DOHH2 (cell line): ENCODE measurements around the gene CALM3.

Experiments used
- H3F3A ChIP-seq: fragments of 200-600 bp; sonication (generic), shearing (Covaris generic); 2 replicates; pipeline ENCODE4 v1.6.0; 2016; ENCODE audit warnings: antibody characterized with exemption, mild to moderate bottlenecking; ENCODE audit not compliant: control insufficient read depth, insufficient read depth
- H3K27ac ChIP-seq: fragments of 200-600 bp; sonication (generic); 2 replicates; pipeline ENCODE4 v1.5.1; 2014; ENCODE audit warnings: low read depth, mild to moderate bottlenecking, low read length, moderate library complexity
- H3K27me3 ChIP-seq: fragments of 200-600 bp; sonication (generic); 2 replicates; pipeline ENCODE4 v1.6.1; 2014; ENCODE audit warnings: mild to moderate bottlenecking, low read length, mixed read lengths; ENCODE audit not compliant: control insufficient read depth
- H3K36me3 ChIP-seq: fragments of 200-600 bp; sonication (generic); 2 replicates; pipeline ENCODE4 v1.6.1; 2014; ENCODE audit warnings: mild to moderate bottlenecking, low read length, moderate library complexity, mixed read lengths; ENCODE audit not compliant: control insufficient read depth
- H3K4me1 ChIP-seq: fragments of 200-600 bp; sonication (generic); 2 replicates; pipeline ENCODE4 v1.6.1; 2014; ENCODE audit warnings: mild to moderate bottlenecking, low read length, mixed read lengths; ENCODE audit not compliant: control insufficient read depth
- H3K4me2 ChIP-seq: fragments of 200-600 bp; sonication (generic); 2 replicates; pipeline ENCODE4 v1.6.0; 2014; ENCODE audit warnings: mild to moderate bottlenecking, low read length, moderate library complexity
- H3K4me3 ChIP-seq: fragments of 200-600 bp; sonication (generic); 2 replicates; pipeline ENCODE4 v1.5.1; 2014; ENCODE audit warnings: mild to moderate bottlenecking, low read length, mixed read lengths
- H3K79me2 ChIP-seq: fragments of 200-600 bp; sonication (generic); 2 replicates; pipeline ENCODE4 v1.6.1; 2014; ENCODE audit warnings: mild to moderate bottlenecking, low read length, mixed read lengths; ENCODE audit not compliant: control insufficient read depth
- H3K9me2 ChIP-seq: fragments of 200-600 bp; sonication (generic); replicated peaks from 2 replicates; pipeline ENCODE4 v1.6.1; 2014; ENCODE audit warnings: mild to moderate bottlenecking, low read length, mixed read lengths; ENCODE audit not compliant: control insufficient read depth
- H3K9me3 ChIP-seq: fragments of 200-600 bp; sonication (generic); 2 replicates; pipeline ENCODE4 v1.6.1; 2014; ENCODE audit warnings: antibody characterized with exemption, low read length, mixed read lengths; ENCODE audit not compliant: control insufficient read depth, insufficient read depth
- H4K20me1 ChIP-seq: fragments of 200-600 bp; sonication (generic); 2 replicates; pipeline ENCODE4 v1.6.0; 2014; ENCODE audit warnings: low read depth, mild to moderate bottlenecking, antibody characterized with exemption, low read length, moderate library complexity; ENCODE audit not compliant: control insufficient read depth, insufficient read depth
- EZH2phosphoT487 ChIP-seq: fragments of 200-600 bp; sonication (generic); IDR thresholded peaks from 2 replicates; pipeline ENCODE4 v1.6.1; 2017; ENCODE audit warnings: borderline replicate concordance, mild to moderate bottlenecking, antibody characterized with exemption, low read length, moderate library complexity, mixed read lengths
- TF ChIP-seq, protein P1 (sequence below): fragments of 200-600 bp; sonication (generic); IDR thresholded peaks from one replicate; pipeline ENCODE4 v1.5.1; 2014; ENCODE audit warnings: antibody characterized with exemption, mild to moderate bottlenecking, low read depth, low read length; ENCODE audit not compliant: poor library complexity, severe bottlenecking

The CALM3 gene

GRCh38 chr19:46586294-46586693 lies 14.8 kb upstream of the CALM3 start:
- H4K20me1 ChIP-seq: no peaks in the 10 kb centered on the region
- no peaks in the 10 kb centered on the region for H3K79me2 ChIP-seq
- peaks cover 4% of the 10 kb centered on the region; the same call in 1 of the 2 replicates for H3F3A ChIP-seq
- H3K4me2 ChIP-seq: no peak overlapping the region
- no peaks in the 10 kb centered on the region for H3K9me3 ChIP-seq
- no peaks in the 10 kb centered on the region for H3K9me2 ChIP-seq
- H3K27me3 ChIP-seq: peaks cover 5% of the 10 kb centered on the region; the same call in 1 of the 2 replicates
- H3K4me3 ChIP-seq: no peak overlapping the region
- no peaks in the 10 kb centered on the region for H3K4me1 ChIP-seq
- no peaks in the 10 kb centered on the region for H3K36me3 ChIP-seq
- TF ChIP-seq EZH2phosphoT487: no peak
- TF ChIP-seq, protein P1, sequence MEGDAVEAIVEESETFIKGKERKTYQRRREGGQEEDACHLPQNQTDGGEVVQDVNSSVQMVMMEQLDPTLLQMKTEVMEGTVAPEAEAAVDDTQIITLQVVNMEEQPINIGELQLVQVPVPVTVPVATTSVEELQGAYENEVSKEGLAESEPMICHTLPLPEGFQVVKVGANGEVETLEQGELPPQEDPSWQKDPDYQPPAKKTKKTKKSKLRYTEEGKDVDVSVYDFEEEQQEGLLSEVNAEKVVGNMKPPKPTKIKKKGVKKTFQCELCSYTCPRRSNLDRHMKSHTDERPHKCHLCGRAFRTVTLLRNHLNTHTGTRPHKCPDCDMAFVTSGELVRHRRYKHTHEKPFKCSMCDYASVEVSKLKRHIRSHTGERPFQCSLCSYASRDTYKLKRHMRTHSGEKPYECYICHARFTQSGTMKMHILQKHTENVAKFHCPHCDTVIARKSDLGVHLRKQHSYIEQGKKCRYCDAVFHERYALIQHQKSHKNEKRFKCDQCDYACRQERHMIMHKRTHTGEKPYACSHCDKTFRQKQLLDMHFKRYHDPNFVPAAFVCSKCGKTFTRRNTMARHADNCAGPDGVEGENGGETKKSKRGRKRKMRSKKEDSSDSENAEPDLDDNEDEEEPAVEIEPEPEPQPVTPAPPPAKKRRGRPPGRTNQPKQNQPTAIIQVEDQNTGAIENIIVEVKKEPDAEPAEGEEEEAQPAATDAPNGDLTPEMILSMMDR: no peak
- no peak overlapping the region for H3K27ac ChIP-seq

DNA sequence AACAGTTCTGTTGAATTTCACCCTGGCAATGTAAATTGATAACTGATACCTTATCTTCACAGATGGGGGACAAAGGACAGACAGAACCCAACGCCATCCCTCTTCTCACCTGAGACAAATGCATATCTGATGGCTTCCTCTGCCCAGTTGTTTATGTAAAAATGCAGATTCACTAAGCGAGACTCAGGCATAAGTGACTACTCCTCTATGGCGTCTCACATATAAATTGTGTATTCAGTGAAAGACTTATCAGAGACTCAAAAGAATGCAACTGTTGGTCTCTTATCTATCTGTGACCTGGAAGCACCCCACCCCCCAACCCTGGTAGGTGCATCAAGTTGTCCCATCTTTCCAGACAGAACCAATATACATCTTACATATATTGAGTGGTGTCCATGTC lies 13.3 kb upstream of the CALM3 start:
- no peak for TF ChIP-seq EZH2phosphoT487
- TF ChIP-seq, protein P1: no peak

DNA sequence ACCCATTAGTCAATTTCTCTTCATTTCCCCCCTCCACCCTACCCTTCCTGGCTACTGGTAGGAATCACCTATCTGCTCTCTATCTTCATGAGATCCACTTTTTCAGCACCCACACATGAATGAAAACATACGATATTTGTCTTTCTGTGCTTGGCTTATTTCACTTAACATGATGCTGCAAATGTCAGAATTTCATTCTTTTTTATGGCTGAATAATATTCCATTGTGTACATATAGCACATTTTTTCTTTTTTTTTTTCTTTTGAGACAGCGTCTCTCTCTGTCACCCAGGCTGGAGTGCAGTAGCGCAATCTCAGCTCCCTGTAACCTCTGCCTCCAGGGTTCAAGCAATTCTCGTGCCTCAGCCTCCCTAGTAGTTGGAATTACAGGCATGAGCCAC lies 9.9 kb upstream of the CALM3 start:
- H3K4me3 ChIP-seq: no peak overlapping the region
- no peaks in the 10 kb centered on the region for H4K20me1 ChIP-seq
- H3F3A ChIP-seq: no peaks in the 10 kb centered on the region

More for the DNA sequence above, 13.3 kb upstream of the CALM3 start:
- no peaks in the 10 kb centered on the region for H3K79me2 ChIP-seq
- peaks cover 8% of the 10 kb centered on the region; the same call in 1 of the 2 replicates for H3K27me3 ChIP-seq
- no peaks in the 10 kb centered on the region for H3K4me1 ChIP-seq
- H3F3A ChIP-seq: peaks cover 4% of the 10 kb centered on the region; the same call in 1 of the 2 replicates
- no peaks in the 10 kb centered on the region for H3K9me3 ChIP-seq
- H4K20me1 ChIP-seq: no peaks in the 10 kb centered on the region
- H3K4me3 ChIP-seq: no peak overlapping the region
- no peaks in the 10 kb centered on the region for H3K36me3 ChIP-seq
- H3K9me2 ChIP-seq: no peaks in the 10 kb centered on the region
- no peak overlapping the region for H3K4me2 ChIP-seq
- no peak overlapping the region for H3K27ac ChIP-seq

More for the DNA sequence above, 9.9 kb upstream of the CALM3 start:
- H3K4me2 ChIP-seq: no peak overlapping the region
- H3K9me2 ChIP-seq: no peaks in the 10 kb centered on the region
- H3K9me3 ChIP-seq: no peaks in the 10 kb centered on the region
- no peaks in the 10 kb centered on the region for H3K79me2 ChIP-seq
- H3K4me1 ChIP-seq: no peaks in the 10 kb centered on the region
- TF ChIP-seq EZH2phosphoT487: no peak
- TF ChIP-seq, protein P1: no peak
- no peaks in the 10 kb centered on the region for H3K36me3 ChIP-seq
- H3K27me3 ChIP-seq: peaks cover 8% of the 10 kb centered on the region; the same call in 1 of the 2 replicates
- H3K27ac ChIP-seq: no peak overlapping the region
